GM21576 (cell line): Measurements from ENCODE around the gene ASPRV1.

Source experiments
- ATAC-seq: cut with Tn5 transposase; IDR thresholded peaks from one replicate; pipeline ENCODE4 v1.9.1; 2021; ENCODE audit warnings: mild to moderate bottlenecking, moderate library complexity; ENCODE audit not compliant: unreplicated experiment

Gene ASPRV1

DNA sequence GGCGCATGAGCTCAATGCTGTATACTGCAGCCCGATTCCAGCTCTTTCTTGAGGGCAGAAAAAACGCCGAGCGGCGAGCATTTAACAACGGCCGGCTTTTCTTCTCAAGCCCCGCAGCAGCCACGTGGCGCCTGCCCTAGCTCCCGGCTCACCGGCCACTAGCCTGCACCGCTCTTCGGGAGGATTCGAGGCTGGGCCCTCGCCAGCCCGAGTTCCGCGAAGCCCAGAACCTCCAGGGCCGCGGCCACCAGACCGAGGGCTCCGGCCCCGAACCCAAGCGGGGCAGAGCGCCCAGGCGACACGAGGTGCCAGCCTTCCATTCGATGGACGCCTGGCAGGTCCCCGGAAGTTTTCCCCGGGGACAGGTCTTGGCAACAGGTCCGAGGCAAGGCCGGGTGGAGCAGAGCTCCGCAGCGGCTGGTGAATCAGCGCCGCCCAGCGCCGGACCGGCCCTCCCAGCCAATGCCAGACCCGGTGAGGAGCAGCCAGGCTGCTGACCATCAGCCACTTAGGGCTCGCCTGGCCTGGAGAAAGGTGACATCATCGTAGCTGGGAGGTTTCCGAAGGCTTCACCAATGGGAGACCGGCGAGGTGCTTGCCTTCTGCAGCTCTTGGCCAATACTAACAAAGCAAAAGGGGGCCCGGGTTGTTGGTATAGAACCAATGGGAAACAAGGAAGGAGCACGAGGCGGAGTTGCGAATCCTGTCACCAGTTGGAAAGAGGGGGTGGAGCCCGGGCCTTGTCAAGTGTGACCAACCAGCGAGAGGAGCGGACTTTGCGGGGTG is 47.1 kb downstream of the ASPRV1 start:
- ATAC-seq, result peak; percentile 86

- no peak for ATAC-seq
Measured at GRCh38 chr2:69911985-69912563, 49.4 kb downstream of the ASPRV1 start.
